Measurements from ENCODE around the gene RMND1.

- no peak for TF ChIP-seq POLR2A (IDR thresholded peaks at IDR 0.05; ENCODE audit: low read depth, low read length)
- no peak for TF ChIP-seq TAF1 (IDR thresholded peaks at IDR 0.05; ENCODE audit: low read depth, low read length)
These were observed 63.7 kb downstream of the RMND1 start for GRCh38 chr6:151388236-151388635.

All from GM12891 (cell line).